ENCODE data around the gene VPS26C.

Gene VPS26C

DNA sequence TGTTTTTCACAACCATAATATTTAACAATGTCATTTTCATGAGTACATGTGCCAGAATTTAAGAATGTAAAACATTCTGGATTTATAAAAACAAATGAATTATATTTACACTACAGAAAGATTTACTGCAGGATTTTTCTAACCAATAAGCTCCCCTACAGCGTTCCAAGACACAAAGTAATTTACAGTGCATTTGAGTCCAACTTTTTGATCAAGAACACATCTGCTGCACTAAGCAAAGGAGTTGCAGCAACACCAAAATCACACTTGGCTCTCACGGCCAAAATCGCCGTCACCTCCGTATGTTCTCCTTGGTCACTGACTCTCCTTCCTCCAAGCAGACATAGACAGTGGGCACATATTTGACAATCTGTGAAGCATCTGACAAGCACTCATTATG lies 7.7 kb downstream of the VPS26C start:
- TF ChIP-seq, protein P1, sequence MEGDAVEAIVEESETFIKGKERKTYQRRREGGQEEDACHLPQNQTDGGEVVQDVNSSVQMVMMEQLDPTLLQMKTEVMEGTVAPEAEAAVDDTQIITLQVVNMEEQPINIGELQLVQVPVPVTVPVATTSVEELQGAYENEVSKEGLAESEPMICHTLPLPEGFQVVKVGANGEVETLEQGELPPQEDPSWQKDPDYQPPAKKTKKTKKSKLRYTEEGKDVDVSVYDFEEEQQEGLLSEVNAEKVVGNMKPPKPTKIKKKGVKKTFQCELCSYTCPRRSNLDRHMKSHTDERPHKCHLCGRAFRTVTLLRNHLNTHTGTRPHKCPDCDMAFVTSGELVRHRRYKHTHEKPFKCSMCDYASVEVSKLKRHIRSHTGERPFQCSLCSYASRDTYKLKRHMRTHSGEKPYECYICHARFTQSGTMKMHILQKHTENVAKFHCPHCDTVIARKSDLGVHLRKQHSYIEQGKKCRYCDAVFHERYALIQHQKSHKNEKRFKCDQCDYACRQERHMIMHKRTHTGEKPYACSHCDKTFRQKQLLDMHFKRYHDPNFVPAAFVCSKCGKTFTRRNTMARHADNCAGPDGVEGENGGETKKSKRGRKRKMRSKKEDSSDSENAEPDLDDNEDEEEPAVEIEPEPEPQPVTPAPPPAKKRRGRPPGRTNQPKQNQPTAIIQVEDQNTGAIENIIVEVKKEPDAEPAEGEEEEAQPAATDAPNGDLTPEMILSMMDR (IDR thresholded peaks at IDR 0.05) = no peak
- TF ChIP-seq ZFX (IDR thresholded peaks at IDR 0.05; ENCODE audit: borderline replicate concordance) = no peak
- no peak overlapping the region for H3K27ac ChIP-seq

DNA sequence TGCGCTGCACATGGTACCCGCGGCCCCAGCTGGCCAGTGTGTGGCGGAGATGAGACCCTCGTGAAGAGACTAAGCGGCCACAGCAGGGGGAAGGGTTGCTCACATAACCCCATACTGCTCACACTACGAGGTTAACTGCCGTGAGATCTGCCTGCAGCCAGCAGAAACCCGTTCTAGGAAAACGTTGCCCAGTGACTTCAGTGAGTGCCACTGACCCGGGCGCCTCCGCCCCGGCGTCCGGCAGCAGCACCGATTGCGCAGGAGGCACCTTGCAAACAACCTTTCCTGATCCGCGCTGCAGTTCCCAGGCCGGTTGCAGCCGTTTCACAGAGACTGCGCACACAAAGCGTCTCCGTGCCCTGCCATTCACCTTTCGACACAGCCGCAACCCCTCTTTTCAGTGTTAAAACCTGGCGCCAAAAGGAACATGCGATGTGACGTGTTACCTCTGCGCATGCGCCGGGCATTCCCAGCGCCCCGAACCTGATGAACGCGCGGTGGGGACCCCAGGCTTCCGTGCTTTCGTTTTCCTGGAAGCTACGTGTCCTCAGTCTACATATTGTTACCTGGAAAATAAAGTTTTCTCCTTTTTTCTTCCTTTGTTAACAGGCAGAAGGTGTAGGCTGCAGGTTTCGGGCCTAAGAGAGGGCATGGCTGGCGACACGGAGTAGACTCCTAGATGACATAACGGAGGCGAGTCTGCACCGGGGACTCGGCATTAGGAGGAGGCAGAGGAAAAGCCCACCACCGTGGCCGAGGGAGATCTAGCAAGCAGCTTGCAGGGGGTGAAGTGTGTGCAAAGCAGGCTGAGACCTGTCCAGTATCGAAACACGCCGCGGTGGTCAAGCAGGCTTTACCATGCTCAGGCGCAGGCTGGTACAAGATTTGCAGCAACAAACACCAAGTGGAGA lies 8.9 kb downstream of the VPS26C start:
- no peak overlapping the region for H3K27ac ChIP-seq
- TF ChIP-seq, protein P1 (IDR thresholded peaks at IDR 0.05) = no peak
- no peak for TF ChIP-seq ZFX (IDR thresholded peaks at IDR 0.05; ENCODE audit: borderline replicate concordance)

- no peak overlapping the region for H3K27ac ChIP-seq
- no peak for TF ChIP-seq ZFX (IDR thresholded peaks at IDR 0.05; ENCODE audit: borderline replicate concordance)
- TF ChIP-seq, protein P1 (IDR thresholded peaks at IDR 0.05) = no peak
Measured at GRCh38 chr21:37257511-37257966, 9.6 kb downstream of the VPS26C start.

- H3K27ac ChIP-seq = 0 out of 2 replicates have a peak overlapping the region, but pooled peaks have one; percentile 4
- TF ChIP-seq, protein P1 (IDR thresholded peaks at IDR 0.05) = no peak
- TF ChIP-seq ZFX (IDR thresholded peaks at IDR 0.05; ENCODE audit: borderline replicate concordance) = no peak
Measured at GRCh38 chr21:37253991-37254390, 13.1 kb downstream of the VPS26C start.

DNA sequence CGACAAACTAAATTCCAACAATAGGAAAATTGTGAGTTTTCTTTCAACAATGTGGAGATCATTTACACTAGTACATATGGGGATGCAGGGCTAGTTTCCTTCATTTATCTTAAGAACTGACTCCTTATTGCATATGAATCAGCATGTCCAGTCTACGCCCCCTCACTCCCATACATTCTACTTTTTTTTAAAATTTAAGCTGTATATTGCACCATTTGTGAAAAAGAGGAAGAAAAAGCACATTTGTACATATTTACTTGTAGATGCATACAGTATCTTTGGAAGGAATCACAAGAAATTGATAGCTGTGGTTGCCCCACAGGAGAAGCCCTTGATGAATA lies 15.9 kb downstream of the VPS26C start:
- TF ChIP-seq, protein P1 (IDR thresholded peaks at IDR 0.05) = no peak
- no peak for TF ChIP-seq ZFX (IDR thresholded peaks at IDR 0.05; ENCODE audit: borderline replicate concordance)
- no peak overlapping the region for H3K27ac ChIP-seq

- H3K27ac ChIP-seq = no peak overlapping the region
- TF ChIP-seq, protein P1 (IDR thresholded peaks at IDR 0.05) = no peak
- no peak for TF ChIP-seq ZFX (IDR thresholded peaks at IDR 0.05; ENCODE audit: borderline replicate concordance)
Measured at GRCh38 chr21:37249112-37249904, 17.8 kb downstream of the VPS26C start.
